Astrocyte (in vitro differentiated cells and primary cell): Measurements from ENCODE around the gene KASH5.

Experiments used
- CTCF ChIP-seq: IDR thresholded peaks from 2 replicates; pipeline ENCODE4 v1.5.1; 2011; ENCODE audit warnings: low read depth, mild to moderate bottlenecking, inconsistent platforms, low read length, moderate library complexity; ENCODE audit not compliant: insufficient read depth
- EZH2 ChIP-seq: IDR thresholded peaks from 2 replicates; pipeline ENCODE4 v1.6.1; 2012; ENCODE audit warnings: mild to moderate bottlenecking, low read length, inconsistent platforms; ENCODE audit not compliant: insufficient read depth

DNA sequence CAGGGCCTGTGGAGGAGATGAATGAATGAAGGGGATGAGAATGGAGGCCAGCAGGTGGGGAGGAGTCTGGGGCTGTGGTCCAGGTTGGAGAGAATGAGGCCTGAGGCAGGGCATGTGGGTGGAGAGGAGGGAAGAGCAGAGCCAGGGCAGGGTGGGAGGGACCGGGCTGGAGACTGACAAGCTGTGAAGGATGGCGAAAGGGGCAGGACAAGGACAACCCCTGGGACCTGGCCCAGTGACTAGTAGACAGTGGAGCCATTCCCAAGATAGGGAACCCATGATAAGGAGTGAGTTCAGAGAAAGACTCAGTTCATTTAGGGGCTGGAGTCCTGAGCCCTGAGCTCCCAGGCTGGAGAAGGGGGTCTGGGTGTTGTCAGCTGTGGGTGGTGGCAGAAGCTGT is 32.2 kb downstream of the KASH5 start:
- TF ChIP-seq CTCF (no peak), EZH2 (no peak)
